GM12878 (cell line): ENCODE data around the gene FXYD7. TPM values are rescaled to one million over a fixed set of nuclear protein-coding genes. Genes with fewer than 3 reads are reported as not detected.
A peak's percentile ranks its signal among the peaks of the same experiment; 100 is the strongest.

Experiments
- BHLHE40 ChIP-seq, 2 experiments: fragments of 450-650 bp in 1 of 2; IDR thresholded peaks; 2 replicates each; pipeline ENCODE4 v1.6.1; 2011 to 2017; ENCODE audit warnings: low read depth in 2 of 2, borderline replicate concordance in 1 of 2, improper control_type of control experiment in 1 of 2, low read length in 1 of 2, mild to moderate bottlenecking in 1 of 2
- BMI1 ChIP-seq: fragments of 450-650 bp; IDR thresholded peaks from 2 replicates; pipeline ENCODE4 v1.6.1; 2016; ENCODE audit warnings: mild to moderate bottlenecking, moderate library complexity, borderline replicate concordance
- CBX5 ChIP-seq: sonication (generic); IDR thresholded peaks from 2 replicates; pipeline ENCODE4 v1.6.1; 2016; ENCODE audit warnings: low read depth, moderate library complexity, mild to moderate bottlenecking, inconsistent platforms
- CEBPB ChIP-seq, 2 experiments: fragments of 150-350 bp in 1 of 2; IDR thresholded peaks; 2 replicates each; pipeline ENCODE4 v1.6.1; 2012 to 2014; ENCODE audit warnings: low read depth in 2 of 2, low read length in 2 of 2, borderline replicate concordance in 1 of 2, inconsistent platforms in 1 of 2
- ESRRA ChIP-seq: IDR thresholded peaks from 2 replicates; pipeline ENCODE4 v1.6.1; 2012; ENCODE audit warnings: mild to moderate bottlenecking, low read length, improper control_type of control experiment
- FOS ChIP-seq: IDR thresholded peaks from 3 replicates; pipeline ENCODE4 v1.6.1; 2011; ENCODE audit warnings: borderline replicate concordance; ENCODE audit not compliant: insufficient read length; ENCODE audit errors: extremely low read depth
- FOXM1 ChIP-seq: IDR thresholded peaks from 2 replicates; pipeline ENCODE4 v1.6.1; 2012; ENCODE audit warnings: low read depth, mild to moderate bottlenecking, inconsistent platforms, low read length, moderate library complexity
- HDGF ChIP-seq: fragments of 450-650 bp; IDR thresholded peaks from 2 replicates; pipeline ENCODE4 v1.6.1; 2016; ENCODE audit warnings: antibody characterized with exemption
- MTA2 ChIP-seq: fragments of 450-650 bp; IDR thresholded peaks from 2 replicates; pipeline ENCODE4 v1.6.1; 2016; ENCODE audit warnings: low read depth, mild to moderate bottlenecking, moderate library complexity
- PAX8 ChIP-seq: fragments of 450-650 bp; IDR thresholded peaks from 2 replicates; pipeline ENCODE4 v1.6.1; 2017; ENCODE audit warnings: mild to moderate bottlenecking, moderate library complexity
- SIX5 ChIP-seq: IDR thresholded peaks from 2 replicates; pipeline ENCODE4 v1.6.1; 2011; ENCODE audit warnings: mild to moderate bottlenecking, low read depth, low read length, moderate library complexity; ENCODE audit not compliant: severe bottlenecking
- TCF7 ChIP-seq: IDR thresholded peaks from 2 replicates; pipeline ENCODE4 v1.6.1; 2014; ENCODE audit warnings: antibody characterized with exemption, borderline replicate concordance
- ZBED1 ChIP-seq: IDR thresholded peaks from 2 replicates; pipeline ENCODE4 v1.6.1; 2016; ENCODE audit warnings: borderline replicate concordance
- polyA plus RNA-seq, 11 experiments: library from polyadenylated mRNA; depleted of rRNA in 4 of 11; unstranded in 6 of 11; stranded (reverse) in 5 of 11; fragments of >200 nt; fragmentation: Nextera tagmentation in 4 of 11; fragmentation: Illumina TruSeq in 1 of 11; extraction: Ambion mirVana in 4 of 11; extraction: Trizol in 1 of 11; gene quantifications; 1 replicate in 1 of 11; 2 replicates in 10 of 11; pipeline versions ENCODE4 v1.2.1 to v1.2.3, GENCODE V29; 2011 to 2016; ENCODE audit warnings: inconsistent platforms in 2 of 11, missing spikeins in 2 of 11, low read depth in 1 of 11
- total RNA-seq, 4 experiments: library from RNA; depleted of rRNA in 3 of 4; stranded (reverse); fragments of >200 nt in 3 of 4; fragmentation: Illumina TruSeq in 1 of 4; extraction: Trizol in 1 of 4; gene quantifications; 2 replicates each; pipeline versions ENCODE4 v1.2.1 to v1.2.3, GENCODE V29; 2013 to 2021
- TF ChIP-seq, protein P1 (sequence below): fragments of 150-350 bp; IDR thresholded peaks from 2 replicates; pipeline ENCODE4 v1.6.1; 2016; ENCODE audit warnings: low read depth, low read length
- TF ChIP-seq, protein P2 (sequence below): fragments of 450-650 bp; IDR thresholded peaks from 2 replicates; pipeline ENCODE4 v1.6.1; 2017; ENCODE audit warnings: low read depth, mild to moderate bottlenecking, moderate library complexity
- TF ChIP-seq, protein P3 (sequence below): IDR thresholded peaks from 2 replicates; pipeline ENCODE4 v1.6.1; 2011; ENCODE audit warnings: low read depth, low read length, improper control_type of control experiment, borderline replicate concordance
- TF ChIP-seq, protein P4 (sequence below): IDR thresholded peaks from 2 replicates; pipeline ENCODE4 v1.6.1; 2012; ENCODE audit warnings: improper control_type of control experiment, low read depth, low read length; ENCODE audit not compliant: insufficient replicate concordance

FXYD7 gene
- total and polyA plus RNA-seq, 10 of the 15 experiments (the other 5 are each of a cell fraction or from before 2014, with no cell fraction given), result 0.07 to 0.28 (median 0.12) TPM; not detected in 7

GRCh38 chr19:35124098-35125060 is 18.7 kb upstream of the FXYD7 start (continued):
- TF ChIP-seq, protein P1, sequence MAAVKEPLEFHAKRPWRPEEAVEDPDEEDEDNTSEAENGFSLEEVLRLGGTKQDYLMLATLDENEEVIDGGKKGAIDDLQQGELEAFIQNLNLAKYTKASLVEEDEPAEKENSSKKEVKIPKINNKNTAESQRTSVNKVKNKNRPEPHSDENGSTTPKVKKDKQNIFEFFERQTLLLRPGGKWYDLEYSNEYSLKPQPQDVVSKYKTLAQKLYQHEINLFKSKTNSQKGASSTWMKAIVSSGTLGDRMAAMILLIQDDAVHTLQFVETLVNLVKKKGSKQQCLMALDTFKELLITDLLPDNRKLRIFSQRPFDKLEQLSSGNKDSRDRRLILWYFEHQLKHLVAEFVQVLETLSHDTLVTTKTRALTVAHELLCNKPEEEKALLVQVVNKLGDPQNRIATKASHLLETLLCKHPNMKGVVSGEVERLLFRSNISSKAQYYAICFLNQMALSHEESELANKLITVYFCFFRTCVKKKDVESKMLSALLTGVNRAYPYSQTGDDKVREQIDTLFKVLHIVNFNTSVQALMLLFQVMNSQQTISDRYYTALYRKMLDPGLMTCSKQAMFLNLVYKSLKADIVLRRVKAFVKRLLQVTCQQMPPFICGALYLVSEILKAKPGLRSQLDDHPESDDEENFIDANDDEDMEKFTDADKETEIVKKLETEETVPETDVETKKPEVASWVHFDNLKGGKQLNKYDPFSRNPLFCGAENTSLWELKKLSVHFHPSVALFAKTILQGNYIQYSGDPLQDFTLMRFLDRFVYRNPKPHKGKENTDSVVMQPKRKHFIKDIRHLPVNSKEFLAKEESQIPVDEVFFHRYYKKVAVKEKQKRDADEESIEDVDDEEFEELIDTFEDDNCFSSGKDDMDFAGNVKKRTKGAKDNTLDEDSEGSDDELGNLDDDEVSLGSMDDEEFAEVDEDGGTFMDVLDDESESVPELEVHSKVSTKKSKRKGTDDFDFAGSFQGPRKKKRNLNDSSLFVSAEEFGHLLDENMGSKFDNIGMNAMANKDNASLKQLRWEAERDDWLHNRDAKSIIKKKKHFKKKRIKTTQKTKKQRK, result no peak
- TF ChIP-seq FOXM1, result no peak
- no peak for TF ChIP-seq CBX5
- TF ChIP-seq, protein P2, sequence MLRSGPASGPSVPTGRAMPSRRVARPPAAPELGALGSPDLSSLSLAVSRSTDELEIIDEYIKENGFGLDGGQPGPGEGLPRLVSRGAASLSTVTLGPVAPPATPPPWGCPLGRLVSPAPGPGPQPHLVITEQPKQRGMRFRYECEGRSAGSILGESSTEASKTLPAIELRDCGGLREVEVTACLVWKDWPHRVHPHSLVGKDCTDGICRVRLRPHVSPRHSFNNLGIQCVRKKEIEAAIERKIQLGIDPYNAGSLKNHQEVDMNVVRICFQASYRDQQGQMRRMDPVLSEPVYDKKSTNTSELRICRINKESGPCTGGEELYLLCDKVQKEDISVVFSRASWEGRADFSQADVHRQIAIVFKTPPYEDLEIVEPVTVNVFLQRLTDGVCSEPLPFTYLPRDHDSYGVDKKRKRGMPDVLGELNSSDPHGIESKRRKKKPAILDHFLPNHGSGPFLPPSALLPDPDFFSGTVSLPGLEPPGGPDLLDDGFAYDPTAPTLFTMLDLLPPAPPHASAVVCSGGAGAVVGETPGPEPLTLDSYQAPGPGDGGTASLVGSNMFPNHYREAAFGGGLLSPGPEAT, result peak; percentile 54; the same call in 1 of the 2 replicates
- no peak for TF ChIP-seq CEBPB (IDR thresholded peaks at IDR 0.05; ENCODE audit: borderline replicate concordance in 1 of 2, low read depth in 2 of 2, low read length in 2 of 2)
- TF ChIP-seq ZBED1, result no peak
- no peak for TF ChIP-seq FOS
- no peak; the same call in 1 of the 2 replicates for TF ChIP-seq HDGF
- 0 out of 2 replicates have a peak, but pooled peaks have one; percentile 24 for TF ChIP-seq MTA2
- TF ChIP-seq BHLHE40 (IDR thresholded peaks at IDR 0.05; ENCODE audit: borderline replicate concordance in 1 of 2, low read depth in 2 of 2, low read length in 1 of 2), result peak in 1 of 2 experiments; percentile 37; a peak in 1 of 4 replicates
- TF ChIP-seq, protein P3, sequence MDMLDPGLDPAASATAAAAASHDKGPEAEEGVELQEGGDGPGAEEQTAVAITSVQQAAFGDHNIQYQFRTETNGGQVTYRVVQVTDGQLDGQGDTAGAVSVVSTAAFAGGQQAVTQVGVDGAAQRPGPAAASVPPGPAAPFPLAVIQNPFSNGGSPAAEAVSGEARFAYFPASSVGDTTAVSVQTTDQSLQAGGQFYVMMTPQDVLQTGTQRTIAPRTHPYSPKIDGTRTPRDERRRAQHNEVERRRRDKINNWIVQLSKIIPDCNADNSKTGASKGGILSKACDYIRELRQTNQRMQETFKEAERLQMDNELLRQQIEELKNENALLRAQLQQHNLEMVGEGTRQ, result no peak
- TF ChIP-seq, protein P4, sequence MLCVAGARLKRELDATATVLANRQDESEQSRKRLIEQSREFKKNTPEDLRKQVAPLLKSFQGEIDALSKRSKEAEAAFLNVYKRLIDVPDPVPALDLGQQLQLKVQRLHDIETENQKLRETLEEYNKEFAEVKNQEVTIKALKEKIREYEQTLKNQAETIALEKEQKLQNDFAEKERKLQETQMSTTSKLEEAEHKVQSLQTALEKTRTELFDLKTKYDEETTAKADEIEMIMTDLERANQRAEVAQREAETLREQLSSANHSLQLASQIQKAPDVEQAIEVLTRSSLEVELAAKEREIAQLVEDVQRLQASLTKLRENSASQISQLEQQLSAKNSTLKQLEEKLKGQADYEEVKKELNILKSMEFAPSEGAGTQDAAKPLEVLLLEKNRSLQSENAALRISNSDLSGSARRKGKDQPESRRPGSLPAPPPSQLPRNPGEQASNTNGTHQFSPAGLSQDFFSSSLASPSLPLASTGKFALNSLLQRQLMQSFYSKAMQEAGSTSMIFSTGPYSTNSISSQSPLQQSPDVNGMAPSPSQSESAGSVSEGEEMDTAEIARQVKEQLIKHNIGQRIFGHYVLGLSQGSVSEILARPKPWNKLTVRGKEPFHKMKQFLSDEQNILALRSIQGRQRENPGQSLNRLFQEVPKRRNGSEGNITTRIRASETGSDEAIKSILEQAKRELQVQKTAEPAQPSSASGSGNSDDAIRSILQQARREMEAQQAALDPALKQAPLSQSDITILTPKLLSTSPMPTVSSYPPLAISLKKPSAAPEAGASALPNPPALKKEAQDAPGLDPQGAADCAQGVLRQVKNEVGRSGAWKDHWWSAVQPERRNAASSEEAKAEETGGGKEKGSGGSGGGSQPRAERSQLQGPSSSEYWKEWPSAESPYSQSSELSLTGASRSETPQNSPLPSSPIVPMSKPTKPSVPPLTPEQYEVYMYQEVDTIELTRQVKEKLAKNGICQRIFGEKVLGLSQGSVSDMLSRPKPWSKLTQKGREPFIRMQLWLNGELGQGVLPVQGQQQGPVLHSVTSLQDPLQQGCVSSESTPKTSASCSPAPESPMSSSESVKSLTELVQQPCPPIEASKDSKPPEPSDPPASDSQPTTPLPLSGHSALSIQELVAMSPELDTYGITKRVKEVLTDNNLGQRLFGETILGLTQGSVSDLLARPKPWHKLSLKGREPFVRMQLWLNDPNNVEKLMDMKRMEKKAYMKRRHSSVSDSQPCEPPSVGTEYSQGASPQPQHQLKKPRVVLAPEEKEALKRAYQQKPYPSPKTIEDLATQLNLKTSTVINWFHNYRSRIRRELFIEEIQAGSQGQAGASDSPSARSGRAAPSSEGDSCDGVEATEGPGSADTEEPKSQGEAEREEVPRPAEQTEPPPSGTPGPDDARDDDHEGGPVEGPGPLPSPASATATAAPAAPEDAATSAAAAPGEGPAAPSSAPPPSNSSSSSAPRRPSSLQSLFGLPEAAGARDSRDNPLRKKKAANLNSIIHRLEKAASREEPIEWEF, result peak; percentile 86
- TF ChIP-seq TCF7, result no peak
- no peak for TF ChIP-seq PAX8
- no peak for TF ChIP-seq SIX5
- TF ChIP-seq BMI1, result peak; percentile 49; the same call in 1 of the 2 replicates
- TF ChIP-seq ESRRA, result no peak
